Activated naive CD8-positive, alpha-beta T cell (primary cell): ENCODE results near the gene SLC25A25.

Experiments used
- H3K27ac Mint-ChIP-seq: one replicate; pipeline ENCODE4 v1.8.0; 2021; ENCODE audit warnings: mixed read lengths
- H3K27me3 Mint-ChIP-seq: one replicate; pipeline ENCODE4 v1.8.0; 2021; ENCODE audit warnings: mixed read lengths
- H3K36me3 Mint-ChIP-seq: one replicate; pipeline ENCODE4 v1.8.0; 2021; ENCODE audit warnings: mixed read lengths
- H3K4me1 Mint-ChIP-seq: one replicate; pipeline ENCODE4 v1.8.0; 2021; ENCODE audit warnings: low read depth, mixed read lengths
- H3K4me3 Mint-ChIP-seq: one replicate; pipeline ENCODE4 v1.8.0; 2021; ENCODE audit warnings: mild to moderate bottlenecking, mixed read lengths
- H3K9me3 Mint-ChIP-seq: one replicate; pipeline ENCODE4 v1.8.0; 2021; ENCODE audit warnings: low read depth, mixed read lengths

Gene SLC25A25

GRCh38 chr9:128153060-128153946, 85.3 kb downstream of the SLC25A25 start:
- Mint-ChIP-seq H3K27ac (no peak overlapping the region), H3K4me1 (no peaks in the 10 kb centered on the region), H3K36me3 (no peaks in the 10 kb centered on the region), H3K9me3 (no peaks in the 10 kb centered on the region), H3K27me3 (no peaks in the 10 kb centered on the region), H3K4me3 (no peak overlapping the region)

- no peak overlapping the region for H3K27ac Mint-ChIP-seq
- H3K4me1 Mint-ChIP-seq = no peaks in the 10 kb centered on the region
- H3K36me3 Mint-ChIP-seq = no peaks in the 10 kb centered on the region
- H3K9me3 Mint-ChIP-seq = no peaks in the 10 kb centered on the region
- H3K27me3 Mint-ChIP-seq = no peaks in the 10 kb centered on the region
- H3K4me3 Mint-ChIP-seq = no peak overlapping the region
Observed at GRCh38 chr9:128153947-128154695, 86.1 kb downstream of the SLC25A25 start.

- H3K4me3 Mint-ChIP-seq = no peak overlapping the region
- H3K27me3 Mint-ChIP-seq = no peaks in the 10 kb centered on the region
- no peak overlapping the region for H3K27ac Mint-ChIP-seq
- H3K4me1 Mint-ChIP-seq = peaks cover 7% of the 10 kb centered on the region
- H3K9me3 Mint-ChIP-seq = no peaks in the 10 kb centered on the region
- no peaks in the 10 kb centered on the region for H3K36me3 Mint-ChIP-seq
Observed at GRCh38 chr9:128155736-128156500, 87.9 kb downstream of the SLC25A25 start.
